IMR-90 (cell line): Measurements from ENCODE around the gene CPLX3. TPM values are rescaled to one million over a fixed set of nuclear protein-coding genes. Genes with fewer than 3 reads are reported as not detected.

ENCODE experiments used
- ATAC-seq: fragments of 200-7000 bp; cut with Tn5 transposase; 2 replicates; pipeline ENCODE4 v1.9.1; 2020; ENCODE audit warnings: low read depth, mild to moderate bottlenecking, moderate library complexity
- BruUV-seq: library from RNA; stranded (reverse); fragments of 400-500 nt; replicated peaks from 2 replicates; lab custom pipeline; 2021; lab: Mats Ljungman, UMichigan
- CTCF ChIA-PET: fragments of 300-600 bp; formaldehyde crosslinking; extraction: SDS; loops from one replicate; lab custom pipeline; 2021; ENCODE audit warnings: antibody characterized with exemption; lab: Yijun Ruan, JAX
- POLR2A ChIA-PET: fragments of 300-600 bp; sonication (Branson Sonifier 250); formaldehyde crosslinking; loops from one replicate; lab custom pipeline; 2022; ENCODE audit warnings: antibody characterized with exemption; ENCODE audit not compliant: unreplicated experiment; lab: Charles Lee
- DNase-seq: peaks from one replicate; pipeline ENCODE4 v3.0.0; 2013
- H2AFZ ChIP-seq: replicated peaks from 2 replicates; pipeline ENCODE3; 2013; ENCODE audit warnings: low read length, mild to moderate bottlenecking; ENCODE audit not compliant: poor library complexity
- H2AK5ac ChIP-seq: 2 replicates; pipeline ENCODE4 v1.6.1; 2013; ENCODE audit warnings: low read depth, low read length, inconsistent platforms
- H2AK9ac ChIP-seq: replicated peaks from 2 replicates; pipeline ENCODE3; 2013; ENCODE audit warnings: mild to moderate bottlenecking, low read depth, low read length, moderate library complexity; ENCODE audit not compliant: poor library complexity
- H2BK120ac ChIP-seq: 2 replicates; pipeline ENCODE4 v1.6.1; 2013; ENCODE audit warnings: low read depth, low read length, inconsistent platforms
- H2BK15ac ChIP-seq: 3 replicates; pipeline ENCODE4 v1.6.1; 2013; ENCODE audit warnings: low read depth, low read length, inconsistent platforms
- H2BK20ac ChIP-seq: 2 replicates; pipeline ENCODE4 v1.6.1; 2013; ENCODE audit warnings: low read depth, mild to moderate bottlenecking, inconsistent platforms, low read length, moderate library complexity
- H2BK5ac ChIP-seq: 2 replicates; pipeline ENCODE4 v1.6.1; 2013; ENCODE audit warnings: mild to moderate bottlenecking, low read depth, low read length, inconsistent platforms; ENCODE audit not compliant: poor library complexity, severe bottlenecking
- H3K14ac ChIP-seq: replicated peaks from 2 replicates; pipeline ENCODE4 v1.6.1; 2013; ENCODE audit warnings: low read depth, low read length, inconsistent platforms
- H3K18ac ChIP-seq: 2 replicates; pipeline ENCODE4 v1.6.1; 2013; ENCODE audit warnings: low read depth, low read length, control low read depth
- H3K23ac ChIP-seq: 2 replicates; pipeline ENCODE4 v1.6.1; 2013; ENCODE audit warnings: low read depth, low read length, inconsistent platforms
- H3K27ac ChIP-seq: 2 replicates; pipeline ENCODE4 v1.5.1; 2013; ENCODE audit warnings: mild to moderate bottlenecking, control low read depth, low read length; ENCODE audit not compliant: insufficient read depth
- H3K27me3 ChIP-seq: 2 replicates; pipeline ENCODE4 v1.6.1; 2013; ENCODE audit warnings: low read length; ENCODE audit not compliant: control insufficient read depth, insufficient read depth
- H3K36me3 ChIP-seq: 2 replicates; pipeline ENCODE4 v1.6.1; 2013; ENCODE audit warnings: low read length, mixed read lengths; ENCODE audit not compliant: control insufficient read depth, insufficient read depth
- H3K4ac ChIP-seq: 2 replicates; pipeline ENCODE4 v1.6.1; 2013; ENCODE audit warnings: low read depth, low read length, inconsistent platforms
- H3K4me1 ChIP-seq: 2 replicates; pipeline ENCODE4 v1.6.1; 2013; ENCODE audit warnings: low read length, mixed read lengths; ENCODE audit not compliant: control insufficient read depth, insufficient read depth
- H3K4me2 ChIP-seq: 2 replicates; pipeline ENCODE4 v1.6.1; 2013; ENCODE audit warnings: low read depth, mild to moderate bottlenecking, control low read depth, low read length, moderate library complexity
- H3K4me3 ChIP-seq: 2 replicates; pipeline ENCODE4 v1.5.1; 2013; ENCODE audit warnings: low read depth, mild to moderate bottlenecking, control low read depth, low read length, moderate library complexity; ENCODE audit not compliant: insufficient read depth
- H3K56ac ChIP-seq: 2 replicates; pipeline ENCODE4 v1.6.1; 2013; ENCODE audit warnings: low read length, inconsistent platforms; ENCODE audit not compliant: insufficient read depth; ENCODE audit errors: extremely low read depth
- H3K79me1 ChIP-seq, 2 experiments: 2 replicates each; pipeline ENCODE4 v1.6.1; 2013; ENCODE audit warnings: low read length in 2 of 2, inconsistent platforms in 1 of 2, low read depth in 1 of 2
- H3K9ac ChIP-seq: 2 replicates; pipeline ENCODE4 v1.6.1; 2013; ENCODE audit warnings: low read depth, low read length, control low read depth
- H3K9me1 ChIP-seq: 2 replicates; pipeline ENCODE4 v1.6.1; 2013; ENCODE audit warnings: low read length, inconsistent platforms; ENCODE audit not compliant: insufficient read depth
- H3K9me3 ChIP-seq: 2 replicates; pipeline ENCODE4 v1.6.1; 2013; ENCODE audit warnings: low read length; ENCODE audit not compliant: control insufficient read depth, insufficient read depth
- H4K20me1 ChIP-seq: 2 replicates; pipeline ENCODE4 v1.6.1; 2013; ENCODE audit warnings: low read length, inconsistent platforms; ENCODE audit not compliant: insufficient read depth
- H4K5ac ChIP-seq: 2 replicates; pipeline ENCODE4 v1.6.1; 2013; ENCODE audit warnings: mild to moderate bottlenecking, low read depth, low read length, control low read depth
- H4K8ac ChIP-seq, 2 experiments: 2 replicates each; pipeline ENCODE4 v1.6.1; 2013; ENCODE audit warnings: low read depth in 2 of 2, low read length in 2 of 2, control low read depth in 1 of 2, inconsistent platforms in 1 of 2
- H4K91ac ChIP-seq: 2 replicates; pipeline ENCODE4 v1.6.1; 2013; ENCODE audit warnings: low read depth, low read length, inconsistent platforms; ENCODE audit not compliant: insufficient read depth
- BHLHE40 ChIP-seq: fragments of 150-350 bp; IDR thresholded peaks from 2 replicates; pipeline ENCODE4 v1.6.1; 2016; ENCODE audit warnings: mild to moderate bottlenecking, low read depth, low read length
- CEBPB ChIP-seq: IDR thresholded peaks from 2 replicates; pipeline ENCODE4 v1.6.1; 2012; ENCODE audit warnings: low read depth, low read length, improper control_type of control experiment
- CHD1 ChIP-seq: IDR thresholded peaks from 2 replicates; pipeline ENCODE4 v1.6.1; 2012; ENCODE audit warnings: low read depth, low read length, improper control_type of control experiment
- FOS ChIP-seq: fragments of 150-350 bp; IDR thresholded peaks from 2 replicates; pipeline ENCODE4 v1.6.1; 2016; ENCODE audit warnings: low read depth, low read length
- MAFK ChIP-seq: IDR thresholded peaks from 2 replicates; pipeline ENCODE4 v1.6.1; 2012; ENCODE audit warnings: low read depth, low read length, improper control_type of control experiment
- MAZ ChIP-seq: IDR thresholded peaks from 2 replicates; pipeline ENCODE4 v1.6.1; 2012; ENCODE audit warnings: low read depth, mild to moderate bottlenecking, low read length, improper control_type of control experiment, moderate library complexity, borderline replicate concordance
- MXI1 ChIP-seq: IDR thresholded peaks from 2 replicates; pipeline ENCODE4 v1.6.1; 2012; ENCODE audit warnings: low read depth, mild to moderate bottlenecking, low read length, moderate library complexity, borderline replicate concordance
- NFE2L2 ChIP-seq: fragments of 150-350 bp; IDR thresholded peaks from 2 replicates; pipeline ENCODE4 v1.6.1; 2016; ENCODE audit warnings: low read depth, mild to moderate bottlenecking, low read length
- POLR2A ChIP-seq: IDR thresholded peaks from 2 replicates; pipeline ENCODE4 v1.6.1; 2012; ENCODE audit warnings: mild to moderate bottlenecking, low read depth, low read length
- RAD21 ChIP-seq: IDR thresholded peaks from 2 replicates; pipeline ENCODE4 v1.6.1; 2012; ENCODE audit warnings: low read length, improper control_type of control experiment
- RCOR1 ChIP-seq: IDR thresholded peaks from 2 replicates; pipeline ENCODE4 v1.6.1; 2012; ENCODE audit warnings: mild to moderate bottlenecking, low read length, improper control_type of control experiment; ENCODE audit not compliant: insufficient replicate concordance
- RFX5 ChIP-seq: IDR thresholded peaks from 2 replicates; pipeline ENCODE4 v1.8.0; 2012; ENCODE audit warnings: low read depth, mild to moderate bottlenecking, low read length, moderate library complexity
- SMC3 ChIP-seq: fragments of 150-350 bp; IDR thresholded peaks from 2 replicates; pipeline ENCODE4 v1.6.1; 2016; ENCODE audit warnings: low read depth, mild to moderate bottlenecking, antibody characterized with exemption, low read length, moderate library complexity
- USF2 ChIP-seq: fragments of 150-350 bp; IDR thresholded peaks from 2 replicates; pipeline ENCODE4 v1.6.1; 2017; ENCODE audit warnings: mild to moderate bottlenecking, antibody characterized with exemption, low read length, low read depth
- WGBS, 2 experiments: methylation state at CpG; one replicate each; pipeline versions ENCODE4 v1.1.5 to v1.1.7; 2013; ENCODE audit warnings: missing lambda C conversion rate in 2 of 2; ENCODE audit not compliant: insufficient read length in 1 of 2; ENCODE audit errors: extremely low coverage in 2 of 2; 5-methylcytosine and 5-hydroxymethylcytosine counted together
- dilution Hi-C: fragments of 300-500 bp; cut with HindIII; formaldehyde crosslinking; loops from one replicate; pipeline ENCODE4 v1.14.3; 2018; ENCODE audit warnings: low sequenced_read_pairs; ENCODE audit not compliant: unreplicated experiment
- in situ Hi-C: fragments of 300-500 bp; cut with MboI; formaldehyde crosslinking; loops from 3 replicates; pipeline ENCODE4 v1.14.3; 2019; ENCODE audit warnings: low sequenced_read_pairs, inconsistent platforms, mixed read lengths
- intact Hi-C: fragments of 100-400 bp; cut with micrococcal nuclease; formaldehyde crosslinking; loops from 2 replicates; pipeline ENCODE4 v1.10.0; 2022
- polyA plus RNA-seq, 3 experiments: library from polyadenylated mRNA; depleted of rRNA; stranded (reverse); fragments of >200 nt; gene quantifications; 2 replicates each; pipeline ENCODE4 v1.2.3, GENCODE V29; 2012; ENCODE audit warnings: low replicate concordance in 1 of 3
- total RNA-seq: library from RNA; depleted of rRNA; stranded (reverse); fragments of >200 nt; gene quantifications from 2 replicates; pipeline ENCODE4 v1.2.3, GENCODE V29; 2012
- TF ChIP-seq, protein P1 (sequence below): fragments of 150-350 bp; IDR thresholded peaks from 2 replicates; pipeline ENCODE4 v1.6.1; 2016; ENCODE audit warnings: low read depth, mild to moderate bottlenecking, low read length, moderate library complexity, borderline replicate concordance
- TF ChIP-seq, protein P2 (sequence below): conservative IDR thresholded peaks from 2 replicates; pipeline ENCODE4 v1.5.1; 2012; ENCODE audit warnings: mild to moderate bottlenecking, low read depth, low read length, improper control_type of control experiment

The CPLX3 gene
- total and polyA plus RNA-seq, 2 of the 4 experiments (the other 2 are of a cell fraction), result not detected

GRCh38 chr15:74851960-74852359, 25.5 kb downstream of the CPLX3 start:
- H3K9ac ChIP-seq, result no peak overlapping the region
- no peak overlapping the region for H3K27ac ChIP-seq
- no peak overlapping the region for H3K4me2 ChIP-seq
- dilution Hi-C loops (no loop called here), intact Hi-C loops (no loop called here), in situ Hi-C loops (no loop called here)
- no peak overlapping the region for H4K5ac ChIP-seq
- H4K91ac ChIP-seq, result no peak overlapping the region
- CTCF ChIA-PET, result no interaction called here
- H3K18ac ChIP-seq, result no peak overlapping the region
- peaks cover 6 to 23% of the 10 kb centered on the region in 2 experiments for H3K79me1 ChIP-seq
- no peak overlapping the region for H2AK5ac ChIP-seq
- H4K20me1 ChIP-seq, result peaks cover 19% of the 10 kb centered on the region
- H3K27me3 ChIP-seq, result no peaks in the 10 kb centered on the region
- peaks cover 57% of the 10 kb centered on the region for H3K36me3 ChIP-seq
- H3K9me1 ChIP-seq, result no peaks in the 10 kb centered on the region
- H3K4me3 ChIP-seq, result no peak overlapping the region
- no peak overlapping the region for H2BK15ac ChIP-seq
- no peaks in the 10 kb centered on the region for H3K9me3 ChIP-seq
- no peak overlapping the region for H2AK9ac ChIP-seq
- H2BK120ac ChIP-seq, result no peak overlapping the region
- no peak for DNase-seq
- H3K23ac ChIP-seq, result no peak overlapping the region
- no peak for TF ChIP-seq NFE2L2
- no peak for TF ChIP-seq BHLHE40
- TF ChIP-seq RAD21, result no peak
- TF ChIP-seq RCOR1, result no peak
- no peak for TF ChIP-seq SMC3
- no peak for TF ChIP-seq MXI1
- TF ChIP-seq CHD1, result no peak
- no peak for TF ChIP-seq MAFK
- TF ChIP-seq MAZ, result no peak
- TF ChIP-seq, protein P1, sequence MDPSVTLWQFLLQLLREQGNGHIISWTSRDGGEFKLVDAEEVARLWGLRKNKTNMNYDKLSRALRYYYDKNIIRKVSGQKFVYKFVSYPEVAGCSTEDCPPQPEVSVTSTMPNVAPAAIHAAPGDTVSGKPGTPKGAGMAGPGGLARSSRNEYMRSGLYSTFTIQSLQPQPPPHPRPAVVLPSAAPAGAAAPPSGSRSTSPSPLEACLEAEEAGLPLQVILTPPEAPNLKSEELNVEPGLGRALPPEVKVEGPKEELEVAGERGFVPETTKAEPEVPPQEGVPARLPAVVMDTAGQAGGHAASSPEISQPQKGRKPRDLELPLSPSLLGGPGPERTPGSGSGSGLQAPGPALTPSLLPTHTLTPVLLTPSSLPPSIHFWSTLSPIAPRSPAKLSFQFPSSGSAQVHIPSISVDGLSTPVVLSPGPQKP, result no peak
- no peak for TF ChIP-seq CEBPB
- no peak for TF ChIP-seq RFX5
- TF ChIP-seq POLR2A, result no peak
- TF ChIP-seq, protein P2, sequence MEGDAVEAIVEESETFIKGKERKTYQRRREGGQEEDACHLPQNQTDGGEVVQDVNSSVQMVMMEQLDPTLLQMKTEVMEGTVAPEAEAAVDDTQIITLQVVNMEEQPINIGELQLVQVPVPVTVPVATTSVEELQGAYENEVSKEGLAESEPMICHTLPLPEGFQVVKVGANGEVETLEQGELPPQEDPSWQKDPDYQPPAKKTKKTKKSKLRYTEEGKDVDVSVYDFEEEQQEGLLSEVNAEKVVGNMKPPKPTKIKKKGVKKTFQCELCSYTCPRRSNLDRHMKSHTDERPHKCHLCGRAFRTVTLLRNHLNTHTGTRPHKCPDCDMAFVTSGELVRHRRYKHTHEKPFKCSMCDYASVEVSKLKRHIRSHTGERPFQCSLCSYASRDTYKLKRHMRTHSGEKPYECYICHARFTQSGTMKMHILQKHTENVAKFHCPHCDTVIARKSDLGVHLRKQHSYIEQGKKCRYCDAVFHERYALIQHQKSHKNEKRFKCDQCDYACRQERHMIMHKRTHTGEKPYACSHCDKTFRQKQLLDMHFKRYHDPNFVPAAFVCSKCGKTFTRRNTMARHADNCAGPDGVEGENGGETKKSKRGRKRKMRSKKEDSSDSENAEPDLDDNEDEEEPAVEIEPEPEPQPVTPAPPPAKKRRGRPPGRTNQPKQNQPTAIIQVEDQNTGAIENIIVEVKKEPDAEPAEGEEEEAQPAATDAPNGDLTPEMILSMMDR, result no peak
- TF ChIP-seq USF2, result no peak
- TF ChIP-seq FOS, result no peak
- 91% methylated on average over 3 of the region's 7 CpGs; no CpG with 5 or more reads in 1 of the 2 experiments for WGBS, 2 experiments
- no TSS peak for BruUV-seq
- no peak overlapping the region for H3K4ac ChIP-seq
- H4K8ac ChIP-seq, result no peak overlapping the region
- no peak overlapping the region for H3K56ac ChIP-seq
- H2BK20ac ChIP-seq, result no peak overlapping the region
- POLR2A ChIA-PET, result no interaction called here
- ATAC-seq, result no peak
- no peak overlapping the region for H2BK5ac ChIP-seq
- no peak overlapping the region for H3K14ac ChIP-seq
- no peak overlapping the region for H2AFZ ChIP-seq
- H3K4me1 ChIP-seq, result no peaks in the 10 kb centered on the region
